NCI-H1105 treated with DMSO at 0.1 percent for 48 hours (cell line): ENCODE data around the gene SYCE3.

Source experiments
- DNase-seq: peaks from one replicate; lab custom pipeline; 2025; lab: John Stamatoyannopoulos, UW

SYCE3 gene

GRCh38 chr22:50600538-50600937, 37.8 kb upstream of the SYCE3 start, which contains the start of gene MAPK8IP2:
TSS of gene MAPK8IP2 (plus strand) at chr22:50600793. CDS start at chr22:50600819, 26 bp downstream.
- DNase-seq = peak; percentile 35

- no peak for DNase-seq
Observed at GRCh38 chr22:50599816-50600455, 37.2 kb upstream of the SYCE3 start.

- DNase-seq = no peak
Observed at GRCh38 chr22:50597097-50597496, 34.4 kb upstream of the SYCE3 start.

DNA sequence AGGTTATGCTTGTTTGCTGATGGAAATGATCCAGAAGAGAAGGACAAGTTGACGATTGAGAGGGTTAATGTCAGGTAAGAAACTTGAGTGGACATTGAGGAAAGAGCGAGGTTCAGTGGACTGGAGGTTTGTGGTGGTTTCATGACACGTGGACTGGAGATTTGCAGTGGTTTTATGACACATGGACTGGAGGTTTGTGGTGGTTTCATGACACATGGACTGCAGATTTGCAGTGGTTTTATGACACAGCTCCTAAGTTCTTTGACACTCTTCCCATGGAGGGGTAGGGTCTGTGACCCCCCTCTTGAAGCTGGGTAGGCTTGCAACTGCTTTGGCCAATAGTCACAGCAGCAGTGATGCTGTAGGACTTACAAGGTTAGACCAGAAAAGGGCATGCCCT, 32.5 kb upstream of the SYCE3 start:
- DNase-seq = no peak

GRCh38 chr22:50587407-50587806, 24.7 kb upstream of the SYCE3 start:
- DNase-seq = no peak

GRCh38 chr22:50586416-50586815, 23.7 kb upstream of the SYCE3 start:
- DNase-seq = no peak

DNA sequence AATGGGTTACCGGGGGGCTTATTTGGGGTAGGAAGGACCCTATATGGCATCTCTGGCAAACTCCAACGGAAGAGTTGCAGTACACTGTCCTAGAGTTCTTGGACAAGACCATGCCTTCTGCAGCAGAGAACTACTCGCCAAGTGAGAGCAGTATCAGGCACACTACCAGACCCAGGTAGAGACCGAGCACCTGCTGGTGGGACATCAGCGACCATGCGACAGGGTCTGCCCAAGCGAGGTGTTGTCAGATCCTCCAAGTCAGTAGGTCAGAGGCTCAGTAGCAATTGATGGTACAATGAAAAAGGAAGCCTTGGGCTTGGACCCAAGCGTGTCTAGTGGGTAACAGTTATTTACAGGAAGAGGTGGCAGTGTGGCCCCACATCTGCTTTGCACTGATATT, 23.1 kb upstream of the SYCE3 start:
- DNase-seq = no peak

DNA sequence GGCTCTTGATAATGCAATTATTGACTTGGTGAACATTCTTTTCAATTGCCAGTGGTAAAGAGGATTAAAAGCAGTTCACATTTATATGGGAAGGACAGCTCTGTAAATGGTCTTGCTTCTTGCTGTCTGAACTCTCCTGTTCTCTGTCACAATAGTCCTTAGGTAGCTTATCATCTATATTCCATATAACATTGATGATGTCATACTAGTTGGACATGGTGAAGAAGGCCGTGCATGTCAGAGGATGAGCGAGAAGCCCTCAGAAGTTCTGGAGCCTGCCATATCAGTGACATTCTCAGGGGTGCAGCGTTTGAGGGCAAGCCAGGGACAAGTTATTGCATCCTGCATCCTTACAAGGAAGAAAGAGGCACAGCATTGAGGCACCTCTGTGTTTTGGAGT, 22.5 kb upstream of the SYCE3 start:
- DNase-seq = no peak

GRCh38 chr22:50584106-50585096, 21.7 kb upstream of the SYCE3 start:
- no peak for DNase-seq

DNA sequence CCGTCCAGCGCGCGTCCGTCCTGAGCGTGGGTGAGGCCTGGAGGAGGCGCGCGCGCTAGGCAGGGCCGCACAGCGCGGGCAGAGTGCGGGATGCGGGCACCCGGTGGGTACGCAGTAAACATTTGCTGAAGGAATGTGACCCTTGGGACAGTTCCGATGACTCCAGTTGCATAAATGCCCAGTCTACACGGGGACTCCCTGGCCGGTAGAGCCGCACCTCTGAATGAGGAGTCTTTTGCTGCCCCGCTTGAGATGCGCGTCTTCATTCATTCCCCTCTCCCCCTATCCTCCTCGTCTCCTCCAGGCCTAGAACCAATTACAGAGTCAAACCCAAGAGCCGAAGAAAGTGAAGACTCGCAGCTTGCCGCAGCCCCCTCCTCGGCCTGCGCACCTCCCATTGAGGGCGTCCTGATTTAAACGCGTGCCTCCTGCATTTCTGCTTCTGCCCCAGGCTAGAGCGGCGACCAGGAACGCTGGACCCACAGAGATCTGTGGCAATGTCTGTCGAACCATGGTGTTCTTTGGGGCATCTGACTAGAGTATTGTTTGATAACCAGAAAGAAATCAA, 20.7 kb upstream of the SYCE3 start:
- DNase-seq = no peak

DNA sequence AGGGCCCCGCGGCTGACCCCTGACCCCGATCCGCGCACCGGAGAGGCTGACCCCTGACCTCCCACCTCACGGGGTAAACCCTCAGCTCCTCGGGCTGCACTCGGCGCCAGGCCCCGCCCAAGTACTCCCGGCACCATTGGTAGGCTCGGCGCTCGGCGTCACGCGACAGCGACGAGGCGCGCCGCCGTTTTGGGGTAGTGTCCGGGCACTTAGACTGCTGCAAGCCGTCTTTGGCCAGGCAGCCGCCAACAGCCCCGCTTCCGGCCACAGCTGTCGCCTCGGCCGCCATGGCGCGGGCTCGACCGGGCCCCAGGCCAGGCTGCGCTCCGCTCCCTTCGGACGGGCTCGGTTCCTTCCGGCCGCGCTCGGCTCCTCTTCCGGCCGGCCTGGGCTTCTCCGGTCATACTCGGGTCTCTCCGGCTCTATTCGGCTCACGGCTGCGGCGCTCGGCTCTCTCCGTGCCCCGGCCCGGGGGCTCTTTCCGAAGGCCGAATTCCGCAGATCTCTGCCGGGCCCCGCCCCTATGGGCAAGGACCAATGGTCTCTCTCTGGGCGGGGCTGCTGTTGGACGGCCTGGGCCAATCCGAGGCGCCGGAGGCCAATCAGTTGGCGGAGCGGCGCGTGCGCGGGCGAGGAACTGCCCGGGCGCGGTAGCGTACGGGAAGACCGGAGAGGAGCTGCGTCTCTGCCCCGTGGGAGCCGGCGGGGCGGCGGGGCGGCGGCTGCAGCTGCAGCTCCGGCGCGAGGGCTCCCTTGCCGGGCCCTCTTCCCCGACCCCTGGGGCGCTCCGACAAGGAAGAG, 20.0 kb upstream of the SYCE3 start, which contains the start of gene CHKB:
Gene CHKB, minus strand, starts transcription at position 357 of the 801 bp plus-strand sequence. Its CDS starts 68 bp downstream, at position 289.
- peak; percentile 98 for DNase-seq

DNA sequence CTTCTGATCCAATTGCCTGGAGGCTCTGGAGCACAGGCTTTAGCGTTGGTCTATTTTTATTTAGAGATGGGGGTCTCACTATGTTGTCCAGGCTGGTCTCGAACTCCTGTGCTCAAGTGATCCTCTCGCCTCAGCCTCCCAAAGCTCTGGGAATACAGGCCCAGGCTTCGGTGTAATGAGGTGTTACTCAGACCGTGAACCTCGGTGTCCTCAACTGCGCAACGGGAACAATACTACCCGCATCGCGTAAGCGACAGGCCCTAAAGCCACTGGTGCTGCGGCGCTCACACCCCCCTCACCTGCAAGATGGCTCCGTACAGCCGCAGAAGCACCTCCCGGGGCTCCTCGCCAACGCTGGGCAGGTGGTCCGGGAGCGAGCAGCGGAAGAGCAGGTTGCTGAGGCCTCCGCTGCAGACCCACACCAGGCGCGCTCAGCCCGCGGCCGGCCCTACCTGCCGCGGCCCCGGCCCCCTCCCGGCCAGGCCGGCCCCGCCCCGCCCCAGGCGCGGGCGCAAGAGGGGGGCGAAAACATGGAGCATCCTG, 19.3 kb upstream of the SYCE3 start:
- DNase-seq = peak; percentile 57

GRCh38 chr22:50581031-50581949, 18.6 kb upstream of the SYCE3 start:
- DNase-seq = no peak

DNA sequence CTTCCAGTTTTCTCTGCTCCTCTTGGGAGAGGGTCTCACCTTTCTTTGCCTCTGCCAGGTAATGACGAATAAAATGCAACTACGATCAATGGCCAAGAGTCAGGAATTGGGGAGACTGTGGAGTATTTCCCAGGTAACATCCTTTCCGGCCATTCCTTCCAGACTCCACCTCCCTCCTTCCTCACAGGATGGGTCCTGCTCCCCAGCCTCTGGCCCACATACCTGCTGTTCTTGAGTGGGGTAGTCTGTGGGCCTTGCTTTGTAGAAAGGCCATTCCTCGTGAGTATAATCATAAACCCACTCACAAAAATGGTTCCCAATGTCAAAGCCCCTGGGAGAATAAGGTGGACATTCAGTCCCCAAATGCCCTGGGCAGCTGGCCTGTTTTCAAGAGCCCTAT, 17.0 kb upstream of the SYCE3 start:
- DNase-seq = no peak

DNA sequence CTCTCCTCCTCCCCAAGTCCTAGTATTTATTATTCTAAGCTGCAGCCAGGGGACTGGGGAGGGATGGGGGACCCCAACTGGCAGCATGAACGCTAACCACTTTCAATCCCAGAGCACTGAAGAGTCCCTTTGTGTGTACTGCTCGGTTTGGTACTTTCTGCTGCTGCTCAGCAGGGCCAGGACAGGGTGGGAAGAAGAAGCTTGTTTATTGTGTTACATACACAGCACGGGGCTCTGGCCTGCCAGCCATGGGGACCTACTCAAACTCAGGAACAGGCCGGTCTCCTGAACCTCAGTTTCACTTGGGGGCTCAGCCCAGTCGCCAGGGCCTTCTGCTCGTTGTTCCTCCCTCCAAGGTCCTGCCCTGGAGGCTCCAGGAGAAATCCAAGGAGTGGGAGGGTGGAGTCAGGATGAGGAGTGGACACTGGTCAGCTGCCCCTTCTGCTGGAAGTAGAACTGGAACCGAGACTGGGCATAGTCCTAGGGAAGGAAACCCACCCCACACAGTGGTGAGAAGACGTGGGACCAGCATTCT, 16.1 kb upstream of the SYCE3 start:
- no peak for DNase-seq

DNA sequence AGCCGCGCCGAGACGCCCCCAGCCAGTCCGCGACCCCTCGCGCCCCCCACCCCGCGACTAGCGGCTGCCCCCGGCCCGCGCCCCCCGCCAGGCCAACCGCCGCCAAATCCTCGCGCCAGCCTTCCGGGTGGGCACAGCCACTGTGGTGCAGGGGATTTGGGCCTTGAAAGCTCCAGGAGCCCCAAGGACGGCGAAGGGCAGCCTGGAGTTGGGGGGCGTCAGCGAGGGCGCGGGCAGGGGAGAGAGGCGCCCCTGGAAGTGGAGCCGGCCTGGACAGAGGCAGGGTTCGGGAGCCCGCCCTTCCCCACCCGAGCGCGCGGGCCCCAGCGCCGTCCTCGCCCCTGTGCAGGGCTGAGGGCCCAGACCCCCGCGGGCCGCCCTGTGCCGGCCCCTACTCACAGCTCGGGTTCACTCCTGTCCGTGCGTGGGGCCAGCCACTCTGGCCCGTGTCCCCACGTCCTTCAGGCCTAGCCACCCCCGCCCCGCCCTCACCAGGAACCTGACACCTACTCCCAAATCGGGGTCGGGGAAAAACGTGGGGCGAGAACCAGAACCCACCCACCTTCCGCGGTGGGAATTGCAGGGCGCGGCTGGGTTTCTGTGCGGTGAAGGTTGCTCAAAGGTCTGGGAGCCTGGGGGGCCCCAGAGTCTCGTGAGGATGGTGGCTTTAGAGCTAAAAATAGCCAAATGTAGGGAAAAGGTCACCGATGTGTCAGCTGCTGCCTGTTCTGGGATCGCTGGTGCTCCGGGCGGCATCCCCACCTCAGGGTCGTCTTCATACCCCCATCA, 15.5 kb upstream of the SYCE3 start, which contains the start of gene CPT1B:
Gene CPT1B, minus strand, starts transcription at position 441 of the 789 bp plus-strand sequence. CDS start 512 bp downstream, outside the sequence.
- no peak for DNase-seq

DNA sequence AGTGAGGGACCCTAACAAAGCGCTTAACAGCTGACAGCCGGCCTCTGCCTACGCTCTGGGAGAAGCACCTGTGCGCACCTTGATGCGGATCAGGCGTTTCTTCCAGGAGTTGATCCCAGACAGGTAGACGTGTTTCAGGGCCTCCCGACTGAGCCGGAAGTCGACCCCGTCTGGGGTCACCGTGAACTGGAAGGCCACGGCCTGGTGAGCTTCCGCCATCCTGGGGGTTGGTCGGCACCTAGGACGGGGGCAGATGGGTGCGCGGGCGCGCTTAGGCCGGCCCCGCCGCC, 14.9 kb upstream of the SYCE3 start:
- no peak for DNase-seq

DNA sequence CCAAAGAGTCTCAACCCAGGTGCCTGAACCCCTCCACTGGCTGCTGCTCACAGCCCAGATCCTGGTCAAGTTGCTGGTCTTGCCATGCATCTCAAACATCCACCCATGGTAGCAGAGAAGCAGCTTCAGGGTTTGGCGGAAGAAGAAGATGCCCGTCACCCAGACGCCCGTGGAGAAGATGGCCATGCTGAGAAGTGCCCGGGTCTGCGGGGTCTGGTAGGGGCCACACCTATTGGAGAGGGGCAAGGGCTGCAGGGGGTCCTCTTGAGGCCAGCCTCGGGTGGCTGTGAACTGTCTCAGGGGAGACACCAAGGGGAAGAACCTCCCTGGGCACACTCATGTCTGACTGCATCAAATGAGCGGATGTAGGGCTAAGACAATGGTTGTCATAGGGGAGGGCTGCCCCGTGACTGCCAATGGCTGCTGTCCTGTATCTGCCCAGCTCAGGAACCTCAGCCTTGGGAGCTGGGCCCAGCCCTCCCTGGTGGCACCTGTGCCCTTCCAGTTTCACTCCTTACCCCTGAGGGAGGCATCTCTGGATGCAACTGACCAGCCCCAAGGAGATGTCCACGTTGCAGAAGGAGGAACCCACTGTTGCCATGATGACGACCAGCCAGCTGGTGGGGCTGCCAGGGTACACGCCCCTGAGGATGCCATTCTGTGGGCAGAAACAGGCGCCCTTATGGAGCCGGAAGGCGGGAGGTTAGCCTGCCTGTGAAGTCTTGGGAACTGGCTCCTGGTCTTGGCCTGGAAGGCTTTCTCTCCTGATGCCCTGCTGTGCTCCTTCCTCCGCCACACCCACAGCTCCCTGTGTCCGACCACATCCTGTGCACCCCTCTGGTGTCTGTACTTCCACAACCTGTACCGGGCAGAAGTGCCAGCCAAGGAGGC, 14.3 kb upstream of the SYCE3 start:
- no peak for DNase-seq
